Epithelial cell of esophagus (primary cell): ENCODE results near the gene MAP3K10.

Experiments
- DNase-seq: peaks from one replicate; pipeline ENCODE4 v3.0.0; 2010; ENCODE audit warnings: low read depth
- H3K4me3 ChIP-seq: 2 replicates; pipeline ENCODE4 v1.5.1; 2011; ENCODE audit warnings: mild to moderate bottlenecking, low read length, control low read depth
- TF ChIP-seq, protein P1 (sequence below): IDR thresholded peaks from 2 replicates; pipeline ENCODE4 v1.5.1; 2011; ENCODE audit warnings: low read depth, mild to moderate bottlenecking, low read length, control low read depth, inconsistent platforms; ENCODE audit not compliant: insufficient read depth; ENCODE audit errors: missing control alignments

MAP3K10 gene

GRCh38 chr19:40257096-40257517 is 65.9 kb downstream of the MAP3K10 start:
- H3K4me3 ChIP-seq = no peak overlapping the region
- TF ChIP-seq, protein P1, sequence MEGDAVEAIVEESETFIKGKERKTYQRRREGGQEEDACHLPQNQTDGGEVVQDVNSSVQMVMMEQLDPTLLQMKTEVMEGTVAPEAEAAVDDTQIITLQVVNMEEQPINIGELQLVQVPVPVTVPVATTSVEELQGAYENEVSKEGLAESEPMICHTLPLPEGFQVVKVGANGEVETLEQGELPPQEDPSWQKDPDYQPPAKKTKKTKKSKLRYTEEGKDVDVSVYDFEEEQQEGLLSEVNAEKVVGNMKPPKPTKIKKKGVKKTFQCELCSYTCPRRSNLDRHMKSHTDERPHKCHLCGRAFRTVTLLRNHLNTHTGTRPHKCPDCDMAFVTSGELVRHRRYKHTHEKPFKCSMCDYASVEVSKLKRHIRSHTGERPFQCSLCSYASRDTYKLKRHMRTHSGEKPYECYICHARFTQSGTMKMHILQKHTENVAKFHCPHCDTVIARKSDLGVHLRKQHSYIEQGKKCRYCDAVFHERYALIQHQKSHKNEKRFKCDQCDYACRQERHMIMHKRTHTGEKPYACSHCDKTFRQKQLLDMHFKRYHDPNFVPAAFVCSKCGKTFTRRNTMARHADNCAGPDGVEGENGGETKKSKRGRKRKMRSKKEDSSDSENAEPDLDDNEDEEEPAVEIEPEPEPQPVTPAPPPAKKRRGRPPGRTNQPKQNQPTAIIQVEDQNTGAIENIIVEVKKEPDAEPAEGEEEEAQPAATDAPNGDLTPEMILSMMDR = no peak
- DNase-seq = peak; percentile 22

- no peak for DNase-seq
- H3K4me3 ChIP-seq = no peak overlapping the region
- TF ChIP-seq, protein P1 = no peak
These were observed 70.4 kb downstream of the MAP3K10 start for GRCh38 chr19:40261631-40262030.

DNA sequence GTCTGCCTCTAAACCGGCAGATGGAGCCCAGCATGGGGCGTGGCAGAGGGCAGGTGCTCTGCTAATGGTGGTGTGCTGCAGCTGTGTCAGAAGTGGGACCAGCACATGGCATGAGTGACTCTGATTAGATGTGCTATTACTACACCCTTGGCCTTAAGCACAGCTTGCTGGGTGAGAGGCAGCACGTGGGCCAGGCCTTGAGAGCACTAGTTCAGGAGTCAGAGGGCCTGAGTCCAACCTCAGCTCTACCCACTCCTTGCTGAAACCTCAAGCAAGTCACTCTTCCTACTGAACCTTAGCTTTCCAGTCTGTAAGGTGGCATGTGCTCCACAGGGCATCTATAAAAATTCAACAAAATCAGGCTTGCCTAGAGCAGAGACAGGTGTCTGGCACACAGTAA is 71.2 kb downstream of the MAP3K10 start:
- TF ChIP-seq, protein P1 = no peak
- H3K4me3 ChIP-seq = no peak overlapping the region
- no peak for DNase-seq

DNA sequence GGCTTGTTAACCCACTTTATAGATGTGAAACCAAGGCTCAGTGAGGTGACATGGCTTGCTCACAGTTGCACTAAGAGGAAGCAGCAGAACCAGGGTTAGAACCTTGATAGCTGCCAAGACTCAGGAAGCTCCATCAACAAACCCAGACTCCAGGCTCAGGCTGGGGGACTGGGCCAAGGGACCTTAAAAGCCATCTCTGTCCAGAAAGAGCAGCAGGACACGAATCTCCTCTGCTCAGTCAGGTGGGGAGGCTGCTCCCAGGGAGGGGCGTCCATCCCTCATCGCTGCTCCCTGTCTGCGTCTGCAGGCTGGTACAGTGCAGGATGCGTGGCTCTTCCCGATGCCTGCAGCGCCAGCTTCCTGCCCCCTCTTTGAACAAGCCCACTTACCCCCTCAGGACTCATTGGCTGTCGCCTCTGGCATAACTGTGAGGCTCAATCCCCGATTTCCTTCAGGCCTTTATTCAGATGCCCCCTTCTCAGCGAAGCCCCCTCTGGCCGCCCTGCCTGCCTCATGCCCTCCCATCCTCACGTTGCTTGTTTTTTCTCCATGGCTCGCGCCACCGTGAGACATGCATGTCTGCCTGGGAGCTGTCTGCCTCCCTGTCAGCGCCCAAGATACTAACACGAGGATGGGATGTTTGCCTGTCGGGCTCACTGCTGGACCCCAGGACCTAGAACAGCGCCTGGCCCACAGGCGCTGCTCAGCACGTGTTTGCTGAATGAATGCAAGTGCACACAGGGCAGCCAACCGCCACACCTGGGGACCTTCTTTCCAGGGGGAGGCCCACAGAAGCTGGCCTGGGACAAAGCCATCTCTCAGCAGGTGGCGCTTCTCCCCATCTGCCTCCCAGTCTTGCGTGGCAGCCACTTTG is 72.5 kb downstream of the MAP3K10 start:
- DNase-seq = no peak
- no peak overlapping the region for H3K4me3 ChIP-seq
- TF ChIP-seq, protein P1 = no peak

- H3K4me3 ChIP-seq = no peak overlapping the region
- TF ChIP-seq, protein P1 = no peak
- DNase-seq = no peak
These were observed 73.3 kb downstream of the MAP3K10 start for GRCh38 chr19:40264314-40265054.
